Thoracic aorta (tissue), 2 donors: ENCODE results near the gene GARNL3. TPM values are rescaled to one million over a fixed set of nuclear protein-coding genes. Genes with fewer than 3 reads are reported as not detected.

Source experiments
- ATAC-seq: fragments of 150-250 bp; one replicate; pipeline ENCODE4 v1.8.0; 2017; ENCODE audit warnings: low read depth; ENCODE audit not compliant: insufficient number of reproducible peaks, low FRiP score
- DNase-seq: peaks from one replicate; pipeline ENCODE4 v3.0.0-alpha.2; 2020; ENCODE audit warnings: low spot score
- H3K27ac ChIP-seq, 2 donors: fragments of 200-600 bp; sonication (generic); 1 replicate in 1 of 2; 2 replicates in 1 of 2; pipeline ENCODE4 v1.5.1; 2016; ENCODE audit warnings: mild to moderate bottlenecking in 2 of 2, moderate library complexity in 2 of 2
- H3K27me3 ChIP-seq: fragments of 200-600 bp; sonication (generic); replicated peaks from 2 replicates; pipeline ENCODE4 v1.6.0; 2016; ENCODE audit warnings: mild to moderate bottlenecking; ENCODE audit not compliant: insufficient read depth
- H3K36me3 ChIP-seq: fragments of 200-600 bp; sonication (generic); one replicate; pipeline ENCODE4 v1.5.1; 2016
- H3K4me1 ChIP-seq, 2 donors: fragments of 200-600 bp; sonication (generic); 1 replicate in 1 of 2; 2 replicates in 1 of 2; pipeline versions ENCODE4 v1.5.1 to v1.6.0; 2016; ENCODE audit warnings: low read depth in 2 of 2, mild to moderate bottlenecking in 1 of 2; ENCODE audit not compliant: control insufficient read depth in 1 of 2
- H3K4me3 ChIP-seq: fragments of 200-600 bp; sonication (generic); 2 replicates; pipeline ENCODE4 v1.5.1; 2016; ENCODE audit warnings: mild to moderate bottlenecking
- H3K9me3 ChIP-seq: fragments of 200-600 bp; sonication (generic); 2 replicates; pipeline ENCODE4 v1.5.1; 2016
- total RNA-seq, 2 donors: library from RNA; depleted of rRNA; stranded (reverse); fragments of >200 nt; gene quantifications; one replicate each; pipeline versions ENCODE4 v1.1.0 to v1.2.3, GENCODE V29; 2016
- TF ChIP-seq, protein P1 (sequence below): fragments of 200-600 bp; sonication (generic); IDR thresholded peaks from one replicate; pipeline ENCODE4 v1.5.1; 2019; ENCODE audit warnings: antibody characterized with exemption

Gene GARNL3
- total RNA-seq, 2 donors from 2014 or later: 59.3 to 63.4 TPM

DNA sequence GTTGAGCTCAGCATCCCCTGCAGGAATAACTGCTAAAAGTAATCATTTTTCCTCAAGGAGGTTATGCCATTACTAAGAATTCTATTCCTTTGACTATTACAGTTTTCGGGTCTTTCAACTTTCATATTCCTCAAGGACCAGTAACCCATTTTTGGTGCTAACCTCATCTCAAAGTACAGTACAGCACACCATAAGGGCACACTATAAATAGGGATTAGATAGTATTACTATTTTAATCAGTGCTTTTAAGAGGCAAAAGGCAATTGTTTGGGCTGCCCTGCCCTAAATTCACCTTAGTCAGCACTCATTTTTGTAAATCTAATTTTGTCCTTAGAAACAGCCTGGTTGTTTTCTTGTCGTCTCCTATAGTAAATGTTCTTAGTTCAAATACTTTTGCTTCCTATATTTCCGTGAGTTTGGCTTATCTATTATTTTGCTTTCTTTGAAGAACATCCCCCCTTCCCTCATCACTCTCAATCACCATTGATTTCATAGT lies 13.6 kb upstream of the GARNL3 start:
- ATAC-seq (no peak), DNase-seq (no peak)
- TF ChIP-seq, protein P1, sequence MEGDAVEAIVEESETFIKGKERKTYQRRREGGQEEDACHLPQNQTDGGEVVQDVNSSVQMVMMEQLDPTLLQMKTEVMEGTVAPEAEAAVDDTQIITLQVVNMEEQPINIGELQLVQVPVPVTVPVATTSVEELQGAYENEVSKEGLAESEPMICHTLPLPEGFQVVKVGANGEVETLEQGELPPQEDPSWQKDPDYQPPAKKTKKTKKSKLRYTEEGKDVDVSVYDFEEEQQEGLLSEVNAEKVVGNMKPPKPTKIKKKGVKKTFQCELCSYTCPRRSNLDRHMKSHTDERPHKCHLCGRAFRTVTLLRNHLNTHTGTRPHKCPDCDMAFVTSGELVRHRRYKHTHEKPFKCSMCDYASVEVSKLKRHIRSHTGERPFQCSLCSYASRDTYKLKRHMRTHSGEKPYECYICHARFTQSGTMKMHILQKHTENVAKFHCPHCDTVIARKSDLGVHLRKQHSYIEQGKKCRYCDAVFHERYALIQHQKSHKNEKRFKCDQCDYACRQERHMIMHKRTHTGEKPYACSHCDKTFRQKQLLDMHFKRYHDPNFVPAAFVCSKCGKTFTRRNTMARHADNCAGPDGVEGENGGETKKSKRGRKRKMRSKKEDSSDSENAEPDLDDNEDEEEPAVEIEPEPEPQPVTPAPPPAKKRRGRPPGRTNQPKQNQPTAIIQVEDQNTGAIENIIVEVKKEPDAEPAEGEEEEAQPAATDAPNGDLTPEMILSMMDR: no peak
- Histone ChIP-seq H3K27ac (peak overlapping the region; percentile 56 to 57), H3K27me3 (no peaks in the 10 kb centered on the region), H3K4me3 (no peak overlapping the region), H3K4me1 (peaks cover 2 to 26% of the 10 kb centered on the region in 2 donors), H3K36me3 (no peaks in the 10 kb centered on the region), H3K9me3 (no peaks in the 10 kb centered on the region)

DNA sequence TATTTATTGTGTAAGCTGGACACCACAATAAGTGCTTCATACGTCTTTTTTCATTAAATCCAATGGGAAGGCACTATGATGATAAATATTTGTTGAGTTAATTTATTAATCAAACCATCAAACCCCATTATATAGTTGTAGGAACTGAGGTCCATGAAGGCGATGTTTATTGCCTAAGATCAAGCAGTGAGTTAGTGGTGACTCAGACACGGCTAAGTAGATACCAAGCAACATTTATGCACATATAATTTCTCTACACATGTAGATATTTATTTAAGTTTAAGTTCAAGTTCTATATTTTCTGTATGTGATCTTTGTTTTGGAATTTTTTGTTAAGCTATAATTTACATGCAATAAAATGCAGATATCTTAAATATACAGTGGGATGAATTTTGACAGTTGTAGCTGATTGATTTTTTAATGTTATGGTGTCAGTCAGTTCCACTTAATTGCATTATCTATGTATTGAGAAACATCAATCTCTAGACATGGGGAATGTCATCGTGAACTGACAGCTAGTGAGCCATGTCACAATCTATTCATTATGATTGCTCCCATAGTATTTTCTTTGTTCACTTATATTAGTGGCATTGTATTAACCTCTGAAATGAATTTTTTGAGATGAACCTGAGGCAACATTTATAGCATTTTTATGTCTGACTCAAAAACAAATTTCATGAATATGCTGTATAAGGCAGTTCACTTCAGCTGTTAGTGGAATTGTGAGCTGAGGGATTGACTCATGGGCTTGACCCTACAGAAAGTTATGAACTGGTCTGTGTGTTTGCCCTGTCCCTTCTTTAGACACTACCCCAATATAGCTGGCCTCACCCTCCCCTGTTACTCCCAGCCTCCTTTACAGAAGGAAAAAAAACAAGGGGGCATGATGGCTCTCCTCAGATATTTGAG lies 11.9 kb upstream of the GARNL3 start:
- TF ChIP-seq, protein P1: no peak
- DNase-seq (no peak), ATAC-seq (no peak)
- Histone ChIP-seq H3K36me3 (no peaks in the 10 kb centered on the region), H3K4me3 (no peak overlapping the region), H3K27me3 (no peaks in the 10 kb centered on the region), H3K27ac (no peak overlapping the region), H3K4me1 (peaks cover 2 to 26% of the 10 kb centered on the region in 2 donors), H3K9me3 (no peaks in the 10 kb centered on the region)

DNA sequence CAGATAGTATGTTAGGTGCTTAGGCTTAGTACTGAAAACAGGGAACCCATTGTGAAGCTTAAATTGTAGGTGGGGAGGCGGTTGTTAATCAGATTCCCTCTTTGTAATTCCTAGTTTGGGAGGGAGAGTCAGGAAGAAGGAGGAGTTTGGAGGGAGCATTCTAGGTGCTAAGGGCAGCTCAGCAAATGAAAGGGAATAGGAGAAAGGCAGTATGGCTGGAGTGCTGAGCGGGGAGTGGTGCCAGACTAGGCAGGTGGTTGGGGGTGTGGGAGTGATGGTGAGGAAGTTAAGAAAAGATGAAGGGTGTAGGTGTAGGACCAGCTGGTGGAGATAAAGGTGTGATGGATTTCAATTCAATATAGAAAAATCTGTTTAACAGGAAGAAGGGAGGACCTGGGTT lies 11.1 kb upstream of the GARNL3 start:
- no peaks in the 10 kb centered on the region for H3K27me3 ChIP-seq
- no peak overlapping the region for H3K4me3 ChIP-seq
- peaks cover 2 to 28% of the 10 kb centered on the region in 2 donors for H3K4me1 ChIP-seq
- TF ChIP-seq, protein P1: no peak
- ATAC-seq (no peak), DNase-seq (no peak)
- no peaks in the 10 kb centered on the region for H3K9me3 ChIP-seq
- no peaks in the 10 kb centered on the region for H3K36me3 ChIP-seq
- H3K27ac ChIP-seq: no peak overlapping the region

DNA sequence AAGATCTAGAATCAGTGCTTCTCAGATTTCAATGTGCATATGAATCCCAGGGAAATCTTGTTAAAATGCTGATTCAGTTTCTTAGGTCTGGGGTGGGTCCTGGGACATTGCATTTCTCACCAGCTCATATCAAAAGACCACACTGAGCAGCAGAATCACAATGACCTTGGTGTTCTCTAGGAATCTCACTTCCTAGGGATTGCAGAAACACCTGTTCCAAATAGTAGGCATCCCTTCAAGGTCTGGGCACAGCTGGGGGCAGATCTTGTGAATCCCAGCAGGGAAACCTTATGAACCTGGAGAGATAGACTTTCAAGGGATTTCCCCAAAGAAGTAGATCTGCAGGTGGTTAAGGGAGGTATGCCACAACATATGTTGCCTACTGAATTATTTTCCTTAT lies 8.9 kb upstream of the GARNL3 start:
- H3K27ac ChIP-seq: no peak overlapping the region
- H3K36me3 ChIP-seq: no peaks in the 10 kb centered on the region
- TF ChIP-seq, protein P1: no peak
- peaks cover 9 to 40% of the 10 kb centered on the region in 2 donors for H3K4me1 ChIP-seq
- ATAC-seq (no peak), DNase-seq (no peak)
- no peak overlapping the region for H3K4me3 ChIP-seq
- H3K9me3 ChIP-seq: no peaks in the 10 kb centered on the region
- H3K27me3 ChIP-seq: no peaks in the 10 kb centered on the region

DNA sequence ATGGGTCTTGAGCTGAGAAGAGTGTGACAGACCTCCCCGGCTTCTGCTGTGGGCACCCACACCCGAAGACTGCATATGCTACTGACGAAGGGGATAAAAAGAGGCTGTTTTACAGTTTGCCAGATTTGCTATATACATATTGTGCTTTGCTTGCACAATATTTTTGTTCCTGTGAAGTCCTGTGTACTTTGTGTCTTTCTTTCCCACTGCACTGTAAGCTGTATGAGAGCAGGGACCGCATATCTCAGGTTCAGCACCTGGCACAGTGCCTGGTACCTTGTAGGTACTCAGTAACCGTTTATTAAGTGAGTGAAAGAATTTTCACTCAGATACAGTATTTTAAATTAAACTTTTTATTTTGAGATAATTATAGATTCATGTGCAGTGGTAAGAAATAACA lies 8.2 kb upstream of the GARNL3 start:
- DNase-seq: no peak
- ATAC-seq: no peak
- TF ChIP-seq, protein P1: no peak

More for the DNA sequence above, 8.2 kb upstream of the GARNL3 start:
- Histone ChIP-seq H3K9me3 (no peaks in the 10 kb centered on the region), H3K4me3 (no peak overlapping the region), H3K27me3 (no peaks in the 10 kb centered on the region), H3K36me3 (no peaks in the 10 kb centered on the region), H3K4me1 (peaks cover 7 to 38% of the 10 kb centered on the region in 2 donors), H3K27ac (no peak overlapping the region)
